Lung (tissue), 12 donors: ENCODE measurements around the gene CSHL1. TPM values are rescaled to one million over a fixed set of nuclear protein-coding genes. Genes with fewer than 3 reads are reported as not detected.

Source experiments
- ATAC-seq: fragments of 200-7000 bp; cut with Tn5 transposase; one replicate; pipeline ENCODE4 v1.9.1; 2020; ENCODE audit warnings: moderate number of reproducible peaks; ENCODE audit not compliant: insufficient read depth, low FRiP score
- DNase-seq, 3 donors: peaks; one replicate each; pipeline ENCODE4 v3.0.0-alpha.2; 2013 to 2017
- H3K27ac ChIP-seq, 2 donors: one replicate each; pipeline ENCODE4 v1.5.1; 2013; ENCODE audit warnings: mild to moderate bottlenecking in 2 of 2, moderate library complexity in 2 of 2, control low read depth in 1 of 2, inconsistent platforms in 1 of 2, low read depth in 1 of 2, low read length in 1 of 2
- H3K27me3 ChIP-seq, 3 donors: one replicate each; pipeline ENCODE4 v1.5.1; 2013; ENCODE audit warnings: low read length in 2 of 3; ENCODE audit not compliant: control insufficient read depth in 3 of 3, insufficient read depth in 3 of 3
- H3K36me3 ChIP-seq, 4 donors: one replicate each; pipeline ENCODE4 v1.5.1; 2013; ENCODE audit warnings: low read length in 4 of 4, mild to moderate bottlenecking in 1 of 4, moderate library complexity in 1 of 4; ENCODE audit not compliant: control insufficient read depth in 4 of 4, insufficient read depth in 4 of 4
- H3K4me1 ChIP-seq, 5 donors: one replicate each; pipeline ENCODE4 v1.5.1; 2013; ENCODE audit warnings: low read length in 5 of 5, mild to moderate bottlenecking in 2 of 5, moderate library complexity in 1 of 5; ENCODE audit not compliant: control insufficient read depth in 5 of 5, insufficient read depth in 5 of 5
- H3K4me3 ChIP-seq: one replicate; pipeline ENCODE4 v1.5.1; 2013; ENCODE audit warnings: mild to moderate bottlenecking, control low read depth, moderate library complexity
- H3K9ac ChIP-seq, 2 donors: one replicate each; pipeline ENCODE4 v1.5.1; 2013; ENCODE audit warnings: low read length in 2 of 2, control low read depth in 1 of 2; ENCODE audit not compliant: insufficient read depth in 1 of 2
- H3K9me3 ChIP-seq, 4 donors: one replicate each; pipeline ENCODE4 v1.5.1; 2013; ENCODE audit warnings: low read length in 3 of 4, mild to moderate bottlenecking in 1 of 4, moderate library complexity in 1 of 4; ENCODE audit not compliant: control insufficient read depth in 4 of 4, insufficient read depth in 3 of 4
- CTCF ChIP-seq: IDR thresholded peaks from 2 replicates; pipeline ENCODE4 v1.5.1; 2012; ENCODE audit warnings: mild to moderate bottlenecking; ENCODE audit errors: control extremely low read depth, extremely low read depth
- WGBS, 2 donors: extraction: QIAGEN DNeasy Blood & Tissue Kit; methylation state at CpG; one replicate each; pipeline ENCODE4 v1.1.7; 2013; 5-methylcytosine and 5-hydroxymethylcytosine counted together
- polyA plus RNA-seq, 2 donors: library from polyadenylated mRNA; stranded (reverse); fragments of 200-250 nt; gene quantifications; one replicate each; pipeline ENCODE4 v1.2.1, GENCODE V29; 2013
- total RNA-seq, 2 donors: library from RNA; depleted of rRNA in 1 of 2; stranded (reverse); fragments of >200 nt in 1 of 2; gene quantifications; one replicate each; pipeline ENCODE4 v1.2.1, GENCODE V29; 2014 to 2021
- donor health status: control.
- donor health status: control.
- donor health status: Bipolar disorder and iron deficiency.
- donor health status: healthy.
- donor health status: DM: yes; HTN: yes; CAD: no.

Gene CSHL1
- total and polyA plus RNA-seq, 4 donors, result not detected

- 86 to 88% methylated on average over 6 of the region's 6 CpGs for WGBS, 2 donors
Measured at GRCh38 chr17:63939884-63940283, 28.8 kb upstream of the CSHL1 start.

GRCh38 chr17:63939401-63939800 is 28.3 kb upstream of the CSHL1 start:
- DNase-seq (no peak), ATAC-seq (no peak)
- Histone ChIP-seq H3K27ac (no peak overlapping the region), H3K27me3 (no peaks in the 10 kb centered on the region), H3K9me3 (no peaks in the 10 kb centered on the region), H3K36me3 (no peaks in the 10 kb centered on the region), H3K9ac (no peak overlapping the region), H3K4me1 (no peaks in the 10 kb centered on the region), H3K4me3 (no peak overlapping the region)
- TF ChIP-seq CTCF, result no peak
- WGBS, 2 donors, result 88 to 89% methylated on average over 9 of the region's 9 CpGs

More at GRCh38 chr17:63939884-63940283, 28.8 kb upstream of the CSHL1 start:
- Histone ChIP-seq H3K4me1 (no peaks in the 10 kb centered on the region), H3K36me3 (no peaks in the 10 kb centered on the region), H3K27ac (no peak overlapping the region), H3K4me3 (no peak overlapping the region), H3K9ac (no peak overlapping the region), H3K9me3 (no peaks in the 10 kb centered on the region), H3K27me3 (no peaks in the 10 kb centered on the region)
- DNase-seq (no peak), ATAC-seq (no peak)
- no peak for TF ChIP-seq CTCF

- no peaks in the 10 kb centered on the region for H3K27me3 ChIP-seq
- no peak overlapping the region for H3K9ac ChIP-seq
- H3K4me1 ChIP-seq, result no peaks in the 10 kb centered on the region
- no peak overlapping the region for H3K4me3 ChIP-seq
- no peak overlapping the region for H3K27ac ChIP-seq
- TF ChIP-seq CTCF, result no peak
- ATAC-seq, result no peak
- DNase-seq, result no peak
- WGBS, 2 donors, result 96 to 97% methylated on average over 4 of the region's 4 CpGs
- no peaks in the 10 kb centered on the region for H3K36me3 ChIP-seq
- H3K9me3 ChIP-seq, result no peaks in the 10 kb centered on the region
Measured at GRCh38 chr17:63937920-63938319, 26.9 kb upstream of the CSHL1 start.

GRCh38 chr17:63937319-63937718 is 26.3 kb upstream of the CSHL1 start:
- no peak for DNase-seq
- Histone ChIP-seq H3K27ac (no peak overlapping the region), H3K4me1 (no peaks in the 10 kb centered on the region), H3K9ac (no peak overlapping the region), H3K36me3 (no peaks in the 10 kb centered on the region), H3K9me3 (no peaks in the 10 kb centered on the region), H3K4me3 (no peak overlapping the region), H3K27me3 (no peaks in the 10 kb centered on the region)
- ATAC-seq, result no peak
- TF ChIP-seq CTCF, result no peak
- WGBS, 2 donors, result 91 to 95% methylated on average over 6 of the region's 6 CpGs
